KBM-7 (cell line): ENCODE data around the gene IRX1.

Experiments
- DNase-seq: peaks from one replicate; pipeline ENCODE4 v3.0.0-alpha.2; 2015
- in situ Hi-C: fragments of 300-500 bp; cut with MboI; formaldehyde crosslinking; loops from 2 replicates; pipeline ENCODE4 v1.14.3; 2020; ENCODE audit warnings: low sequenced_read_pairs, low pct_unique_long_range_greater_than_20kb, mixed read lengths

The IRX1 gene

DNA sequence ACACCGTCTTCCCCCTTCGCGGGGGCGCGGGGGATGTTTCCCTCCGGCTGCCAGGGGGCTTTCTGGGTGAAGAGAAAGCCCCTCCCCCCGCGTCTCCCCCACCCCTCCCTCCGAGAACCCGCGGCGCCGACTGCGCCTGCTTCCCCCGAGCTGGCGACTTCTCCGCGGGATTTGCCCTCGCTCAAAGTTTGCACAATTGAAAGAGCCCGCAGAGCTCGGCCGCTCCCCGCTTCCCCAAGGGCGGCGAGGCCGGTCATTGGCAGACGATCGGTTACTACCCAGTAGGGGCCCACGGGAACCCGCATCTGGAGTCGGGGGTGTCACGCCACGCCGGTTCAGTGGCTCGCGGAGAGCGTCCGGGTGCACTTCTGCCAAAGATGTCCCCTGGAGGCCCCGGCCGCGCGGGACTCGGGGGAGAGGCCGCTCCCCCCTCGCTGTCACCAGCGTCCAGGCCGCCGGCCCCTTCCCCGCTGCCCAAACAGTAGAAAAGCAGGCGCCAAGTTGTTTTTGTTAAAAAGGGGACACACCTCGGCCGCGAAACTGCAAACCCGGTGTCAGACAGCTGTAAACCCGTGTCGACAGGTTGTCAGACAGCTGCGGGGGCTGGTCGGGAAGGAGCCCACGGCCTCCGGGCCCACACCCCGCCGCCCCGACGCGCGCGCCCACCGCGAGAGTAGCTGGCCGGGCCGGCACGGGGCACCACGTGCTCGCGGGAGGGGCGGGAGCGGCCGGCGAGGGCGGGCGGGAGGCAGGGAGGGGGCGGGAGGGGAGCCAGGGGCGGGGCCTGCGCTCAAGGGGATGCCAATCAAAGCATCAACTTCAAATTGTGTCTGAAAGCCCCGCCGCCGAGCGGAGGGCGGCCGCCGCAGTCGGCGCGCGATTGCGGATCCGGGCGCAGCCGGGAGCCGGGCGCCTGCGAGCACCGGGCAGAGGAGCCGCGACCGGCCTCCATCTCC is at the start of gene IRX1:
TSS of gene IRX1 (plus strand) at position 827 of the 956 bp plus-strand sequence. CDS start 274 bp downstream, outside the sequence.
- no peak for DNase-seq
- in situ Hi-C loops, result no loop called here

DNA sequence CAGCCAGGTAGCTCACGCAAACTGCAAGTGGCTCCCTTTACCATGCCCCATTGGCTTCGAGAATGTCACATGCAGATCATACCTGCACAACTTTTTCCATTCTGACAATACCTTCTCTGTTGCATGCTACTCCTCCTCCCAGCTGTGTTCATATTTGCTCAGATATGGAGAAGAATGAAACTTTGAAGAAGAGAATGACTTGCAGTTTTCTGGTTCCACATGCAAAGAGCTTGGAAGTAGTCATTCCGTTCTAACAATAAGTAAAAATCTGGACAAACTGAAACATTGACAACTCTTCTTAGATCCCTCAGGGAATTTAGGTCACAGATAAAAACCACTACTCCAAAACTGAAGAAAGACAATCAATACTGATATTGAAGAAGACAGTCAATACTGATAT is 49.6 kb upstream of the IRX1 start:
- in situ Hi-C loops, result no loop called here
- DNase-seq, result no peak

DNA sequence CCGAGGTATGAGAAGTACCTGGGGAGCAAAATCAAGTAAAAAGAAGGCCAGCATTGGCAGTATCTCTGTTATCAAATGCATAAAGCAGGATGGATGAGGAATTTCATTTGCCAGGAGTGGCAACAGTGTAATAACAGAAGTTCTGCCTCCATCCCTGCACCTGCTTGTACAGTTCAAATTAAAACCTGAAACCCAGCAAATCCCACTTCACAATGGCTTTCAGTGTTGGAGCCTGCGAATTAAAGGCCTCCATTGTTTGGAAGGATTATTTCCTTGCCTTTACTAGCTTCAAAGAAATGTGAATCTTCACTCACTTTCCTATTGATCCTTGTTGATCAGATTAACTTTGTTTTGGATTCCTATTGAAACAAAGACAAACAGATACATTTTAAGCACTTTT is 31.5 kb upstream of the IRX1 start:
- in situ Hi-C loops, result no loop called here

DNA sequence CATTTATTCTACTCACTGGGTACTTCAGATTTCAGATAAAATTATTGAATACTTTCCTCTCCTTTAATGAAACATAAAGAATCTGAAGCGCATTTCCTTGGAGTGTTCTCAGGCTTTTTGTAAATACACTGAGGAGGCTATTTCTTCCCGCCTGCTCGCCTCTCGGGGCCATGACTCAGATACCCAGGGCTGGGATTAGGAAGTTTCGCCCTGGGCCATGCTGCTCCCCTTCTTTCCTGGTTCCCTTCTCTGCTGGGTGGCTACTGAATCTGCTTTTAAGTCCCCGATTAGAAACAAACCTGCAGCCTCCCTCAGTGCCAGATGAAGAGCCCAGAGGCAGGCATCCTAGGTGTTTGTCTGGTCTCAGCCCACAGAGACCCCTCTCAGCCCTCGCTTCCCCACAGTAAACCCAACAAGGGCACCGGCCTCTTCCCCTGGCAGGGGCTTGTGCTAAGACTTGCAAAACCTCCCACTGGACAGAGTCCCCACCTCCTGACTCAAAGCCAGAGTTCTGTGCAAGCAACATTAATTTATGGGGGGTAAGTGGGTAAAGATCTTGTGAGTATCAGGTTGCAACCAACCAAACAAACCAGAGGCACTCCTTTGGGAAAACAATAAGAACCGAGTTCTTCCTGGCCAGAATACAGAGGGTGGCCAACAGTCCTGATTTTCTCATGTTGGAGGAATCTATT is 30.7 kb upstream of the IRX1 start:
- in situ Hi-C loops, result no loop called here
- no peak for DNase-seq

More for the DNA sequence above, 31.5 kb upstream of the IRX1 start:
- no peak for DNase-seq

DNA sequence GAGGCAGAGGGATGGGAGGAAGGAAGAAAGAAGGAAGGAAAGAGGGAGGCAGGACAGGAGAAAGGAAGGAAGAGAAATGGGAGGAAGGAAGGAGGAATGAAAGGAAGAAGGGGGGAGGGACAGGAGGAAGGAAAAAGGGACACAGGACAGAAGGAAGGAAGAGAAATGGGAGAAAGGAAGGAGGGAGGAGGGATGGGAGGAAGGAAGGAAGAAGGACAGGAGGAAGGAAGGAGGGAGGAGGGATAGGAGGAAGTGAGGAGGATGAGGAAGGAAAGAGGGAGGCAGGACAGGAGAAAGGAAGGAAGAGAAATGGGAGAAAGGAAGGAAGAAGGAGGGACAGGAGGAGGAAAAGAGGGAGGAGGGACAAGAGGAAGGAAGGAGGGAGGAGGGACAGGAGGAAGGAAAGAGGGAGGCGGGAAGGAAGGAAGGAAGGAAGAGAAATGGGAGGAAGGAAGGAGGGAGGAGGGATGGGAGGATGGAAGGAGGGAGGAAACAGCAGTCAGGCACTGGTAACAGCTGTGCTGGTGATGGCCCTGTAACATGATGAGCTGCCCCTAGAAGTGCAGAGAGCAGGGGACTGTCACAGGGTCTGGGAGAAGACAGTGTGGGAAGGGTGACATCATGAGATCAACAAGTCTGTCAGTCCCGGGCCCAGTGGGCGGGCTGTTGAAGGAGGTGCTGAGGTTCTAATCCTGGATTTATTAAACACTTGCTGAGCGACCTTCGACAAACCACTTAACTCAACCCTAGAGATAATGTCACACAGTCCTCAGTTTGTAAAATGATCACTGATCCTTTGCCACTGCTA is 10.7 kb upstream of the IRX1 start:
- in situ Hi-C loops, result no loop called here
- DNase-seq, result no peak

DNA sequence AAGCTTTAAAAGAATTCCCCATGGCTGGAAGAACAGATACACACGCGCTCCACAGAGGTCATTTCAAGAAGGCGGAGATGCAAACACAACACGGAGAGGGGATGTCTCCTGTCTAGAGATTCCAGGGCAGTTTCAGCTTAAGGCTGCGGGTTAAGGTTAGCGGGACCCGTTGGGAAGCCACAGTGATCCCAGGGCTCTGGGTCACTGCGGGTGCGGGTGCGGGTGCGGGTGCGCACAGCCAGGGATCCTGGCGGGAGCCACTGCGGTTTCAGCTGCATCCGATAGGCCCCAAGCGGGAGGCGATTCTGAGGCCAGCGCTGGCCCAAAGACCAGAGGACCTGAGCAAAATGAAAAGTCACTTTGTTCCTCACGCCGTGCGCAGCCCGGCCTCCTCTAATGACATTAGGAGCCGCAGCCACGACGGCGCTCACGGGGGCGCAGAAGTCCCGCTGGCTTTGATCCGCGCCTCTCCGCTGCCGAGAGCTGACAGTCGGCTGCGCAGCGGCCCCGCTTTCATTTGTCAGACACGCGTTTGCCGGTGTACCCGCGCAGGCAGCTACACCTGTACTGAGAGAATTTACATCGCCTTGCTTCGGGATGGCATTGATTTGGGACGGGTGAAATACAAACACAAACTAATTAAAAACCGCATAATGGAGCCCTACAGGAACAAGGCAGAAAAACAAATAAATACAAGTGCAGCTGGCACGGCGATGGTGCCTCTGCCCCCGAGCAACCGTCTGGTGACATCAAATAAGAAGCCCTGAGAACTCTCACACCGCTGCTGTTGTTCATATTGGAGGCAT is 5.3 kb upstream of the IRX1 start:
- DNase-seq, result no peak
- in situ Hi-C loops, result no loop called here

DNA sequence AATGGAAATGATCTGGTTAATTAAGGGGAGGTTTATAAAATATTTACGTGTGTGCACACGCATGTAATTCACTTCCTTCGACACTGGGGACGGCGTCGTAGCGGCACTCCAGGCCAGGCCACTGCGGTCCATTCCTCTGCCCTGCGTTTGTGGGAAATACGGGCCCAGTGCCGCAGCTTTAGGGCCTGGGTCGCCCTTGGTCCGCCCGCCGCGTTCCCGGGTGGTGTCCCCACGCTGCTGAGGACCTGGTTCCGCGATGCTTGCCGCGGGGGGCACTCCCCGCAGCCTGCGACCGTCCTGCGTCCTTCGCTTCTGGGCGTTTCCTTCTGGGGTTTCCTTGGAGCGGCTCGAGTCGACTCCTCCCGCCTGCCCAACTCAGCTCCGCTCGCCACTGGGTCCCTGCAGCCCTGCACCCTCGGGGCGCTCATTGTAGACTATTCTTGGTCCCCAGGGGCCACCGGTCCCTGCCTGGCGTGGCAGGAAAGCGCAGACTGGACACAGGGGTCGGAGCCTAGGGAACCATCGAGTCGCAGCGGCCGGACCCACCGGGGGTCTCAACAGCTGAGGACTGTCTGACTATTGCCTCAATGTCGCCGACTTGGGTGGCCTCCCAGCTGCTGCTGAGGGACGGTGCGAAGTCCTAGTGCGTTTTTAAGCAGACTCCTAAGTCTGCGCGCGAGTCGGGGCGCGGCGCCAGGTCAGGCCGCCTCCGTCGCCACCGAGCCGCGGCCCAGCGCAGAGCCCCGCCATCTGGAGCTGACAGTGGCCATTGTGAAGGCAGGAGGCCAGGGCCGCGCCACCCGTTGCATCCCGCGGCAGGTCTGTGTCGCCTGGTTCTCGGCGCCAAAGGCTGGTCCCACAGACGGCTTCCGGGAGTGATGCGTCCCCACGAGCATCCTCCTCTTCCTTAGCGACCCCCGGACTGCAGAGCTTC is 4.4 kb upstream of the IRX1 start:
- in situ Hi-C loops, result no loop called here
- no peak for DNase-seq

DNA sequence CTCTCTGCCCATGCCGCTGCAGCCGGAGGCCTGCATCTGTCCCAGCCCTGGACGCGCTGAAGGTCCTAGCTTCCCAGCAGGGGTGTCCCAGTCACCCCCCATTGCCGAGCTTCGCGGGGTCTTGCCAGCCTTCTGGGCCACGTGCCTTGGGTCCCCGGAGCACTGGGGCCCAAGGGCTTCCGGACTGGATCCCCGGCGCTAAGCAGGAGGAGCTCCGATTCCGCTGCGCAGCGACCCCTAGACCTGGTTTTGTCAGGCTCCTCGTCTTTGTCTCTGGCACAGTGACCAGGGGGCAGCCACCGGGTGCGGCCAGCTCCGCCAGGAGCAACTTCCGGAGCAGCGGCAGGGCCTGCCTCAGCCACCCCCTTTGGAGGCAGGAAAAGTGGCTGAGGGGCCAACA is 3.3 kb upstream of the IRX1 start:
- no peak for DNase-seq
- in situ Hi-C loops, result no loop called here

DNA sequence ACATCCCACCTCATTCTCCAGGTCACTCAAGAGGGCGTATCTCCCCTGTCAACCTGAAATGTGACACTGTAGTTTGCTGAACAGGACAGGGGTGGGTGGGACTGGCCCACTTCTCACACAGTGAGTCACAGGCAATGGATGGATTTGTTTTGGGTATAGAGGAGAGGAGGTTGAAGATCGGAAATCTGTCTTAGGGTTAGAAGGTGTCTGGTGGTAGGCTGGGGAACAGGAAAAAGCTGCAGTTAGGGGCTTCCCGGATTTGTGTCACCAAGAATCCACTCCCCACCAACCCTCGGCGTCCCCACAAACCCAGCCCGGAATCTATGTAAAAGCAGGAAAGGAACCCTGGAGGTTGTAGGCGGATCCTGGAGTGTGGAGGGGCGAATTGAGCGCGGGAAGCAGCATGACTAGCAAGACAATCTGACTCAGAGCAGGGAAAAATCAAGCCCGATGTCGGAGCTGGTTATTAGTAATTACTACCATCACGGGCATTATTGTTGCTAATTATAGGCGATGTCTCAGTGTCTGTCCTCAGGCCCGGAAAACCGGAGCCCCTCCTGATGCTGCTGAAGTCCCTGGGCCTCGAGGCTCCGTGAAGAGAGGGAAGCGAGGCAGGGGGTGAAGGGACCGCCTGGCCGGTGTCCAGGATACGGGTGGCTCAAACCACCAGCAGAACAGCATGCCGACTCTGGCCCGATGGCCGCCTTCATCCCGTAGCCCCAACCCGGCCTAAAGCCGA is 1.7 kb upstream of the IRX1 start:
- no peak for DNase-seq
- in situ Hi-C loops, result no loop called here

DNA sequence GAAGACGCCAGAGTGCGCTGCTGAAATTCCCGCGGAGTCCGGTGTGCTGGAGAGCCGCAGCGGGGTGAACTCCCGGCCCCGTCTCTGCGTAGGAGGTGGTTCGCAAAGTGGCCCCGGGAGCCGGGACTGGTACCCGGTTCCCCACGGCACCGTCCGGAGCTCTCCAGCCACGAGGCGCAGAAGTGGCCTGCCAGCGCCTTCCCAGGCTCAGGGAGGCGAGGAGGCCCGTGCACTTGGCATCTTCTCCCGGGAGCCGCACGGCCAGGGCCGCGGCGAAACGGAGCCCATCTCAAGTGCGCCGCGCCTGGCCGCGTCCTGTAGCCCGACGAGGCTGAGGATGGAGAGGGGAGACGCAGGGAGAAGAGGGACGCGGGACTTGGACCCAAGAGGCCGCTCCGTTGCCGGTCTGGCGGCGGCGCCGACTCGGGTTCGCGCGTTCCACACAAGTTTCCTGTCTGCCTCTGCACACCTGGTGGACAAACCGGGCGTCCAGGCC is 1.1 kb upstream of the IRX1 start:
- no peak for DNase-seq
- in situ Hi-C loops, result no loop called here

DNA sequence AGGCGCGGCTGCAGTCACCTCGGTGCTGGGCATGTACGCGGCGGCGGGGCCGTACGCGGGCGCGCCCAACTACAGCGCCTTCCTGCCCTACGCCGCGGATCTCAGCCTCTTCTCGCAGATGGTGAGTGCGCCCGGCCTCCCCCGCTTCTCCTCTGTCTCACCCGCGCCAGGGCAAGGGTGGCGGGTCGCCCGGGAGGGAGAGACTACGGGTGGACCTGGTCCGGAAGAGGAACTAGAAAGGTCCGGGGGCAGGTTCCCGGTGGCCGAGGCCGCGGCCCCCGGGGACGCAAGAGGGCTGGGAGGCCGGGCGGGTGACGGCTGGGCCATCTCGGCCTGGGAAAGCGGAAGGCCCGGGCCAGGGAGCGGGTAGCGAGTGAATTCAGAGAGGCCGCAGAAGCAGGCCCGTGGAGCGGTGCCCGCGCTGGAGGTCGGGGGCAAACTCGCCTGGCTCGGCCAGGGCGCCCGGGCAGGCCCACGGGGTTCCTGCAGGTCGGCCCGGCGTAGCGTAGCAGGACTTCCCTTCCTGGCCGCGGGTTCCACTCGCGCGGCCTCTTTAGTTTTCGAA is 711 bp downstream of the IRX1 start:
- DNase-seq, result no peak
- in situ Hi-C loops, result no loop called here

DNA sequence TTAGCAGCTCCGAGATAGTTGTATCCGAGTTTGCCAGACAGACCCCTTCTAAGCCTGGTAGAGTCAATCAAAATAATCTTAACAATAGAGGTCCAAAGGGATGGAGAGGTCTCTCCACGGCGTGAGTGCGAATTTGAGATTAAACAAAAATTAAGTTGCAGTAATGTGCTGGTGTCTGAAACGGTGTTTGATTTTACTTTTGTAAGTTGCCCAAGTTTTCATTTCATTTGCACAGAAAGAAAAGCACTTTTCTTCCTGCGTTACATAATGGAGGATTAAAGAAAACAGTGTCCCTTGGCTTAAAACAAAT is 1.2 kb downstream of the IRX1 start:
- no peak for DNase-seq
- in situ Hi-C loops, result no loop called here

DNA sequence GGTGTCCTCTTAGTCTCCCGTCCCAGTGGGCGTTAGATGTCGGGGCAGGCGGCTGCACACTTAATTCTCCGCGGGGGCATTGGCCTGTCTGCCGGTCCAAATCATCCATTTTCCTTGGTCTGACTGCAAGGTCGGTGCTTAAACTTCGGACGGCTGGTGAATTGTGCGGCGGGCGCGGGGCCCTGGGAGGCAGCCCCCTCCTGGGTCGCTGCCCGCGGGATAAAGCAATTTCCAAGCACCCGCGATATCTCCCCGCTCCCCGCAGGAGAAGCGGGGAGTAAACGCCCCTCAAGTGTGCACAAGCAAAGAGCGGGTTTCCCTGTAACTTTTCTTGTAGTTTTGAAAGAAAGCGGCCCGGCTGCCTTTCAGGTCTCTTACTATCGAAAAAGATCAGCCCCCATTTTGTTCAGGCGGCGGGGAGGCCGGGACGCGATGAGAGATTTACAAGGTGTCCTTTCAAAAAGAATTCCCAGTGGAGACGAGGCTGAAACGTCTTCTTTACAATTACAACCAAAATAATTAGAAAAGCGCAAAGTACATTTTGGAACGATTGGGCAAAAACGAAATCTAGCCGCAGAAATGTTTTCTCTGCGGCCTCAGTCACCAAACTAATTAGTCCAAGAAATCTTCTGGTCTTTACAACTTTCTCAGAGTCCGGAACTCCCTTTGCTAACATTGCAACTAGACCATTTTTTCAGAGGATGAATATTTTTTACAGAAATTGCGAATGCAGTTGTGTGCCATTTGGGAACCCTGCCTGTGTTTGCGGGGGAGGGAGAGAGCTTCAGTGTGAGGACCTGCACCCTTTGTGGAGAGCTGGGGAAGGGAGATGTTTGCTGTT is 1.8 kb downstream of the IRX1 start:
- in situ Hi-C loops, result no loop called here
- no peak for DNase-seq

DNA sequence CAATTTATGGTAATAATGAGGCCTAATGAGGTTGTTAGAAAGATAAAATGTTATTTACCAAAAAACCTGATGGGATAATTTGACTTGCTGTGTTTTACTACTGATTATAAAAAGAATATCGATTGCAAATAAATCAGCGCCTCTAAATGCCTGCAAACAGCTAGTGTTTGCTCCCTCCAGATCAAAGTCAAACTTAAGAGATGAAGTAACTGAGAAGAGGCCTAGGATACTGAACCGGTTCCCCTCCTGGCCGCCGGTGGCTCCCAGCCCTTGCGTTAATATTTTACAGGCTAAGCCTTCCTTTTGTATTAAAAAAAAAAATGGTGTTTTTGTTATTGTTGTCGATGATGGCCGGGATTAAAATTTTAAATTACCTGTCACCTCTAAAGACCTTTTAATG is 2.6 kb downstream of the IRX1 start:
- in situ Hi-C loops, result no loop called here
- DNase-seq, result no peak

DNA sequence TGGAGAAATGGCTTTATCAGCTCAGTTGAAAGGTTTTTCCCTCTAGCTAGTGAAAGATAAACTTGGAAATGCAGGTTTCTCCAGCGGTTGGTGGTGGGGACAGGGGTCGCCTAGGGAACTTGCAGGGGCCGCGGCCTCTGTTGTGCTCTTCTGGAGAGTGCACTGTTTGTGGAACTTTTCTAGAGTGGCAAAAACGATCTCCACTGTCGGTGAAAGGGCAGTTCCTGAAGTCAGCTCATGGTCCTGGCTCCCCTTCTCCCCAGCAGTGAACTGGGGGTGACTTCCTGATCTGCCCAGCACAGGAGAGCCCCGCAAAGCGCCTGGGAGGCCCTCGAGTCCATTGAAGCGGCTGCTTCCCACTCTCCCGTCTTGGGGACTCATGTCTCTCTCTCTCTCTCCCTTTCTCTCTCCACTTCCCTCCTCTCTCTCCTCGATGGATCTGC is 3.2 kb downstream of the IRX1 start:
- in situ Hi-C loops, result no loop called here
- DNase-seq, result no peak
